Neuron (in vitro differentiated cells): ENCODE data around the gene CENPT.

ENCODE experiments used
- H2AFZ ChIP-seq: one replicate; pipeline ENCODE4 v1.6.1; 2013; ENCODE audit warnings: low read depth, mild to moderate bottlenecking, inconsistent platforms, low read length, moderate library complexity
- H3K27me3 ChIP-seq: one replicate; pipeline ENCODE4 v1.6.1; 2013; ENCODE audit warnings: low read length; ENCODE audit not compliant: insufficient read depth
- H3K36me3 ChIP-seq: one replicate; pipeline ENCODE4 v1.6.1; 2013; ENCODE audit warnings: low read length; ENCODE audit not compliant: insufficient read depth
- H3K4me1 ChIP-seq: one replicate; pipeline ENCODE4 v1.6.1; 2013; ENCODE audit warnings: low read length; ENCODE audit not compliant: insufficient read depth
- H3K4me3 ChIP-seq: 2 replicates; pipeline ENCODE4 v1.5.1; 2013; ENCODE audit warnings: mild to moderate bottlenecking, low read length, moderate library complexity
- H3K9me3 ChIP-seq: one replicate; pipeline ENCODE4 v1.6.1; 2013; ENCODE audit warnings: low read length

CENPT gene

DNA sequence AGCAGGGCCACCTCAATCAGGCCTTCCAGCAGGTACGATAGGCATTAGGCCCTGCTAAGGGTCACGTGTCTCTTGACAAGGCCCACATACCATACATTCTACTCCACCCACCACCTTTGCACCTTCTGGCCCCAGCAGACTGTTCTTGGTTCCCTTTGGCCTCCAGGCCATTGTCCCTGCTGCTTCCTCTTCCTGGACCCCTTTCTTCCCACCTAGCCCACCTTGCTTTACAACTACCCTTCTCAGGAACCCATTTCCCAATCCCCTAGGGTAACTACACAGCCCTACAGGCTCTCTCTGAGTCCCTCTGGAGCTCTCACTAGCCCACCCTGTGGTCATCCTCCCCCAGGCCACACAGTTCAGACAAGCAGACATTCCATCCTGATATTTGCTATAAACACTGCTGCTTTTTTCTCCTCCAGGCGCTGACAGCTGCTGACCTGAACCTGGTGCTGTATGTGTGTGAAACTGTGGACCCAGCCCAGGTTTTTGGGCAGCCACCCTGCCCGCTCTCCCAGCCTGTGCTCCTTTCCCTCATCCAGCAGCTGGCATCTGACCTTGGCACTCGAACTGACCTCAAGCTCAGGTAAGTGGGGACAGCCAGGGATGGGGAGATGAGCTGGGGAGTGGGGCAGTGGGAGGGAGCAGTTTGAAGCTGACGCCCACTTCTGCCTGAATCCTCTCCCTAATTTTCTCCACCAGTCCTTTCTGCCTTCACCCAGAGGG lies 35.8 kb upstream of the CENPT start:
- no peak overlapping the region for H2AFZ ChIP-seq
- H3K4me3 ChIP-seq = no peak overlapping the region
- H3K36me3 ChIP-seq = peaks cover 67% of the 10 kb centered on the region
- H3K27me3 ChIP-seq = no peaks in the 10 kb centered on the region
- no peaks in the 10 kb centered on the region for H3K9me3 ChIP-seq
- no peaks in the 10 kb centered on the region for H3K4me1 ChIP-seq

DNA sequence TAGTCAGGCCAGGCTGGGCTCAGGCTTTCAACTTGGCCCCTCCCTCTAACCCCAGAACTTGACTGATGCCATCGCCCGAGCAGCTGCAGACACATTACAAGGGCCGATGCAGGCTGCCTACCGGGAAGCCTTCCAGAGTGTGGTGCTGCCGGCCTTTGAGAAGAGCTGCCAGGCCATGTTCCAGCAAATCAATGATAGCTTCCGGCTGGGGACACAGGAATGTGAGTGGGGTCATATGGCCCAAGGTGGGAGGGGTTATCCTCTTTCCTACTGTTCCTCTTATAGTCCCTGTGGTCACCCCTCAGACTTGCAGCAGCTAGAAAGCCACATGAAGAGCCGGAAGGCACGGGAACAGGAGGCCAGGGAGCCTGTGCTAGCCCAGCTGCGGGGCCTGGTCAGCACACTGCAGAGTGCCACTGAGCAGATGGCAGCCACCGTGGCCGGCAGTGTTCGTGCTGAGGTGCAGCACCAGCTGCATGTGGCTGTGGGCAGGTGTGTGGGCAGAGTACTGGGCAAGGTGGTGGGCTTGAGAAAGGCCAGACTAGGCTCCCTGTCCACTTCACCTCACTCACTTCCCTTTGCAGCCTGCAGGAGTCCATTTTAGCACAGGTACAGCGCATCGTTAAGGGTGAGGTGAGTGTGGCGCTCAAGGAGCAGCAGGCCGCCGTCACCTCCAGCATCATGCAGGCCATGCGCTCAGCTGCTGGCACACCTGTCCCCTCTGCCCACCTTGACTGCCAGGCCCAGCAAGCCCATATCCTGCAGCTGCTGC lies 35.1 kb upstream of the CENPT start:
- Histone ChIP-seq H3K27me3 (no peaks in the 10 kb centered on the region), H2AFZ (no peak overlapping the region), H3K4me3 (no peak overlapping the region), H3K9me3 (no peaks in the 10 kb centered on the region), H3K4me1 (no peaks in the 10 kb centered on the region), H3K36me3 (peaks cover 75% of the 10 kb centered on the region)

DNA sequence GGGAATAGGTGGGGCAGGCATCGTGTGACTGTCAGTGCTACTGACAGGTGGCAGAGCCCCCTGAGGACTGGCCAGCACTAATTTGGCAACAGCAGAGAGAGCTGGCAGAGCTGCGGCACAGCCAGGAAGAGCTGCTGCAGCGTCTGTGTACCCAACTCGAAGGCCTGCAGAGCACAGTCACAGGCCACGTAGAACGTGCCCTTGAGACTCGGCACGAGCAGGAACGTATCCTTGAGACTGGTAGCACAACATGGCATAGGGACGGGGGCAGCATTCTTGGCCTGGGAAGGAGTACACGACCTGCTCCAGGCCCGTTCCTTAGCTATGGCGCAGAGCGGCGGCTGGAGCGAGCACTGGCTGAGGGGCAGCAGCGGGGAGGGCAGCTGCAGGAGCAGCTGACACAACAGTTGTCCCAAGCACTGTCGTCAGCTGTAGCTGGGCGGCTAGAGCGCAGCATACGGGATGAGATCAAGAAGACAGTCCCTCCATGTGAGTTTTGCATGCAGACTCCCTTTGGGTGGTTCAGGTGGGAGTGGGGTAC lies 34.2 kb upstream of the CENPT start:
- Histone ChIP-seq H3K4me3 (no peak overlapping the region), H2AFZ (no peak overlapping the region), H3K4me1 (no peaks in the 10 kb centered on the region), H3K27me3 (no peaks in the 10 kb centered on the region), H3K36me3 (peaks cover 83% of the 10 kb centered on the region), H3K9me3 (no peaks in the 10 kb centered on the region)

DNA sequence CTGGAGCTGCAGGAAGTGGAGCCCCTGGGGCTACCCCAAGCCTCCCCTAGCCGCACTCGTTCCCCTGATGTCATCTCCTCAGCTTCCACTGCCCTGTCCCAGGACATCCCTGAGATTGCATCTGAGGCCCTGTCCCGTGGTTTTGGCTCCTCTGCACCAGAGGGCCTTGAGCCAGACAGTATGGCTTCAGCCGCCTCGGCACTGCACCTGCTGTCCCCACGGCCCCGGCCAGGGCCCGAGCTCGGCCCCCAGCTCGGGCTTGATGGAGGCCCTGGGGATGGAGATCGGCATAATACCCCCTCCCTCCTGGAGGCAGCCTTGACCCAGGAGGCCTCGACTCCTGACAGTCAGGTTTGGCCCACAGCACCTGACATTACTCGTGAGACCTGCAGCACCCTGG lies 33.1 kb upstream of the CENPT start:
- Histone ChIP-seq H3K9me3 (no peaks in the 10 kb centered on the region), H3K4me3 (no peak overlapping the region), H3K36me3 (peaks cover 87% of the 10 kb centered on the region), H2AFZ (no peak overlapping the region), H3K27me3 (no peaks in the 10 kb centered on the region), H3K4me1 (no peaks in the 10 kb centered on the region)

DNA sequence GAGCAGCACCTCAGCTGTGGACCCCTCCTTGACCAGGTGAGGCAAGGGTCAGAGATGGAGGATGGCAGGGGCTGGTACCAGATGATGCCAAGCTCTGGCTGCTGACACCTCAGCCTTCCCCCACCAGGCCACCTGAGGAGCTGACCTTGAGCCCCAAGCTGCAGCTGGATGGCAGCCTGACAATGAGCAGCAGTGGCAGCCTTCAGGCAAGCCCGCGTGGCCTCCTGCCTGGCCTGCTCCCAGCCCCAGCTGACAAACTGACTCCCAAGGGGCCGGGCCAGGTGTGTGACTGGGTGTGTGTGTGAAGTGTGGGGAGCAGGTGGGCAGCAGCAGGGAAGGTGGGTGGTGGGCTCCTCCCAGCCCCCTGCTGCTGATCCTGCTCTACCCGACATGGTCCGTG lies 32.4 kb upstream of the CENPT start:
- Histone ChIP-seq H3K9me3 (no peaks in the 10 kb centered on the region), H3K4me1 (no peaks in the 10 kb centered on the region), H3K4me3 (no peak overlapping the region), H2AFZ (no peak overlapping the region), H3K27me3 (no peaks in the 10 kb centered on the region), H3K36me3 (peaks cover 83% of the 10 kb centered on the region)

DNA sequence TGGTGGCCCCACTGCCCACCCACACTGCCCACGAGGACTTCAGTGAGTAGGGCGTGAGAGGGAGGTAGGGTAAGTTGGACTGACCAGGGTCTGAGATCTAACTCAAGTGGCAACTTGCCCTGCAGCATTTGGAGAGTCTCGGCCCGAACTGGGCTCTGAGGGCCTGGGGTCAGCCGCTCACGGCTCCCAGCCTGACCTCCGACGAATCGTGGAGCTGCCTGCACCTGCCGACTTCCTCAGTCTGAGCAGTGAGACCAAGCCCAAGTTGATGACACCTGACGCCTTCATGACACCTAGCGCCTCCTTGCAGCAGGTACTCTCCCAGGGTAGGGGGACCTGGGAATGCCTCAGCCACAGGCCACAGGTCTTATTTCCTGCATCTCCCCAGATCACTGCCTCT lies 32.0 kb upstream of the CENPT start:
- H2AFZ ChIP-seq = no peak overlapping the region
- peaks cover 81% of the 10 kb centered on the region for H3K36me3 ChIP-seq
- no peak overlapping the region for H3K4me3 ChIP-seq
- H3K9me3 ChIP-seq = no peaks in the 10 kb centered on the region
- no peaks in the 10 kb centered on the region for H3K4me1 ChIP-seq
- H3K27me3 ChIP-seq = no peaks in the 10 kb centered on the region

DNA sequence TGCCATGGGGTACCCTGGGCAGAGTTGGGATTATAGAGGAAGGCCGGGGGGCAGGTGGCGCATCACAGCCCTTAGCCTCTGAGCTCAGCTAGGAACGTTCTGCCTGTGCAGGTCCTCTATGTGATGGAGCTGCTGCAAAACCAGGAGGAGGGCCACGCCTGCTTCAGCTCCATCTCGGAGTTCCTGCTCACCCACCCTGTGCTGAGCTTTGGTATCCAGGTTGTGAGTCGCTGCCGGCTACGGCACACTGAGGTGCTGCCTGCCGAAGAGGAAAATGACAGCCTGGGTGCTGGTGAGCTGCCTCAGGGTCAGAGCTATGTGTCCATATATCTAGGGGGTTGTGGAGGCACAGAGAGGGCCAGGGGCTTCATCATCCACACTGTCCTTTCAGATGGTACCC lies 31.4 kb upstream of the CENPT start:
- no peak overlapping the region for H3K4me3 ChIP-seq
- H3K9me3 ChIP-seq = no peaks in the 10 kb centered on the region
- H3K27me3 ChIP-seq = no peaks in the 10 kb centered on the region
- peaks cover 6% of the 10 kb centered on the region for H3K4me1 ChIP-seq
- no peak overlapping the region for H2AFZ ChIP-seq
- H3K36me3 ChIP-seq = peaks cover 75% of the 10 kb centered on the region

DNA sequence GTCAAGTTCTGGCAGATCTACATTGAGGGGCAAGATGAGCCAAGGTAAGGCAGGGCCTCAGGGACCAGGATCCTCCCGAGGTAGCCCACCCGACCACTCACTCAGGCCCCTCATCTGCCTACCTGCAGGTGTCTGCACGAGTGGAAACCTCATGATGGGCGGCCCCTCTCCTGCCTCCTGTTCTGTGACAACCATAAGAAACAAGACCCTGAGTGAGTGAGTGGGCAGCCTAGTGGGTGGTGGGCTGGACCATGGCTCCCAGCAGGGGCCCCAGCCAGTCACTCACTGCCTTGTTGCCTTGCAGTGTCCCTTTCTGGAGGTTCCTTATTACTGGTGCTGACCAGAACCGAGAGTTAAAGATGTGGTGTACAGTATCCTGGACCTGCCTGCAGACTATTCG lies 30.7 kb upstream of the CENPT start:
- Histone ChIP-seq H3K4me1 (peaks cover 8% of the 10 kb centered on the region), H3K36me3 (peaks cover 69% of the 10 kb centered on the region), H3K9me3 (no peaks in the 10 kb centered on the region), H2AFZ (no peak overlapping the region), H3K4me3 (no peak overlapping the region), H3K27me3 (no peaks in the 10 kb centered on the region)

DNA sequence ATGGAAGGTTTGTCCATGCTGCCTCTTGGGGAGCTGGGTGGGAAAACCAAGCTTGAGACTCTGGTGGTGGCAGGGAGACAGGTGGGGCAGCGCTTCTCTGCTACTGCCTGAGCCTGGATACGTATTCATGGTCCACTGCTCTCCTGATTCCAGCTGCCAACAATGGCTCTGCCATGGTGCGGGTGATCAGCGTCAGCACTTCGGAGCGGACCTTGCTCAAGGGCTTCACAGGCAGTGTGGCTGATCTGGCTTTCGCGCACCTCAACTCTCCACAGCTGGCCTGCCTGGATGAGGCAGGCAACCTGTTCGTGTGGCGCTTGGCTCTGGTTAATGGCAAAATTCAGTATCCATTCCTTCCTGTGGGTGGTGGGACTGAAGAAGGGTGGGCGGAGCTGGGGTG lies 29.6 kb upstream of the CENPT start:
- H3K36me3 ChIP-seq = peaks cover 58% of the 10 kb centered on the region

DNA sequence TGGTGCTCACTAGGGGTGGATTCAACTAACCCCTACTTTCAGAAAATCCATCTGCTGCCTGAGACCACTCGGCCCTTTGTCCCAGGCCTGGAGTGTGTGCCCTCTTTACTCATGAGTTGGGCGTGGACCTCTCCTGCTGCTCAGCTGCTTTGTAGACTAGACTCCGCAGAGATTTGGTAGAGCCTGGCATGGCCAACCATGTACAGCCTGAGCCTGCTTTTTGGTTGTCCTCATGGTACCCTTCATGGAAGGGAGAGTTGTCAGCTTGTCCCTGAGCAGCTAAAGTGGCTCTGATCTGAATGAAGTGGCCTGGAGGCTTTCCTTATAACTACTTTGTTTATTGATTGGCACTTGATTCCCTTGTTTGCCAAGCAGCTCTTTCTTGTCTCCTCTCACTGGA lies 26.9 kb upstream of the CENPT start:
- Histone ChIP-seq H3K4me1 (peaks cover 11% of the 10 kb centered on the region), H3K27me3 (no peaks in the 10 kb centered on the region), H3K4me3 (peak overlapping the region; percentile 75), H3K36me3 (peaks cover 53% of the 10 kb centered on the region), H3K9me3 (no peaks in the 10 kb centered on the region), H2AFZ (no peak overlapping the region)

More for the DNA sequence above, 29.6 kb upstream of the CENPT start:
- Histone ChIP-seq H3K9me3 (no peaks in the 10 kb centered on the region), H3K4me3 (no peak overlapping the region), H3K27me3 (no peaks in the 10 kb centered on the region), H3K4me1 (peaks cover 11% of the 10 kb centered on the region), H2AFZ (no peak overlapping the region)

DNA sequence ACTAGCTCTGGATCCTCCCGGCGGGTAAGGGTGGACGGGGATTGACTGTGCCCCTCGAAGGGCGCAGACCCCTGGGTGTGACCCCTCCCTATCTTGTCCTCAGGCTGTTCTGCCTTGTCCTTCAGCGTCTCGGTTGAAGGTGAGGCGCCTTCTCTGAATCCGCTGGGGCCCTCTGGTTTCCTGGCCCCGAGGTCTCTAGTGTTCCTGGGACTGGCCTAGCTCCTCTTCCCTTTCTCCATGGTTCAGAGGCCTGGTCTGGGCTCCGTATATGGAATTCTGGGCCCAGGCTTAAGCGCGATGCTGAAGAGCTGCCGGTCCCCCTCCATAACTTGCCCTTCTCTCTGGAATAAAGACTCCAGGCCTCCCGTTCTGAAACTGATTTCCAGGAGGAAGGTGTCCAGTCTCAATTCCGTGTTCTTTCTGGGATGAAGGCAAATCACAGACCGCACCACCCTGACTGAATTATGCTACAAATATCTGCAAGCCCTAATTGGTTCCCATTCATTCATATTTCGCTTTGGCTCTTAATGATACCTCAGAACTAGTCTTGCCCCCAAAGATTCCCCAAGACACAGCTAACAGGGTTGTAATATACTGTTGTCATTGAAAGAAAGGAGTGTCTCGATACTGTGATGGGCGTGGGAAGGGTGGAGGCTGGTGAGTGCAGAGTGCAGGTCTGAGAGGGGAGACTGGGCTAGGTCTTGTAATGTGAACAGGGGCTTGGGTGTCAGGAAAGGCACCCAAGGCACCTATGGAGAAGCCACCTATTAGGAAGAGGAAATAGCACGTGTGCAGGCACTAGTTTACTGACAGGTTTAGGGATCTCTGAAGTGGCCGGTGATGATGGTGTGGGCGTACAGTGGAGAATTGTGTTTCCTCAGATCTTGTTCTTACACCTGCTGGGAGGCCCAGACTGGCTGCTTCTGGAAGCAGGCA lies 26.2 kb upstream of the CENPT start:
- no peaks in the 10 kb centered on the region for H3K27me3 ChIP-seq
- no peaks in the 10 kb centered on the region for H3K9me3 ChIP-seq
- peak overlapping the region; percentile 75 for H3K4me3 ChIP-seq
- peaks cover 11% of the 10 kb centered on the region for H3K4me1 ChIP-seq
- H3K36me3 ChIP-seq = peaks cover 50% of the 10 kb centered on the region
- peak overlapping the region; percentile 71 for H2AFZ ChIP-seq

DNA sequence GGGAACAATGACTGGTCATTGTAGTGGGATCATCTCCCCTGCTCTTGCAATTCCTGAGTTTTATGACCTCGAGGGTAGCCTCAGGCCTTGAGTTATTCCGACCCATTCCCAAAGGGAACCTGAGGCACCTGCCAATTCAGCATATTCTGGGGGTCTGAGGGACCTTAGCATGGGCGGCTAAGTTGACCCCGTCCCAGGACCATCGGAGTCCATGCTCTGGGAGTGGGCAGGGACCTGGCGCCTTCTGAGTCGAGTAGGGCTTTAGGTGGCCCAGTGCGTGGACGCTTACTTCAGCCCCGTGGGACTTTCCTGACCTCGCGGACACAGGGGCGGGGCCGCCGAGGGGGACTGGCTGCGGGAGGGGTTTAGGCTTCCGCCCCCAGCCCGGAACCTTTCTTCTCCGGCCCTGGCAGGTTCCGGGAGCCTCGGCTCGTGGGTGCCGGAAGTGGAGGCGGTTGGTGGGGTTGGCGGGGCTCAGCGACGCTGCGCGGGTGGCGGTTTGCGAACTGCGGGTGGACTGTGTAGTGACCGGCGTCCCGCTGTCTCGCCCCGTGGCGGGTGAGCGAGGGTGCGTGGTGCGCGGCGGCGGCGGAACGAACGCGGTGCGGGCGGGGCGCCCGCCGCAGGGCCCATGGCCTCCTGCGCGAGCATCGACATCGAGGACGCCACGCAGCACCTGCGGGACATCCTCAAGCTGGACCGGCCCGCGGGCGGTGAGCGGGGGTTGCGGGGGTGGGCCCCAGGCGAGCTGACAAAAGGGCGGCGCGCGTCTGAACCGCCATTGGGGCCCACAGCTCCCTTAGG lies 25.3 kb upstream of the CENPT start, which contains the start of gene EDC4:
EDC4 (plus strand) TSS at position 422 of the 804 bp plus-strand sequence; CDS start at position 632, 210 bp downstream.
- Histone ChIP-seq H3K4me1 (peaks cover 11% of the 10 kb centered on the region), H3K27me3 (no peaks in the 10 kb centered on the region), H2AFZ (peak within 1 kb of the TSS; percentile 71), H3K9me3 (no peaks in the 10 kb centered on the region), H3K4me3 (peak within 1 kb of the TSS; percentile 75), H3K36me3 (peaks cover 50% of the 10 kb centered on the region)
